C1 segment of cervical spinal cord (tissue), 14 donors: Measurements from ENCODE around the gene DDI1.
"Not testable (repeated sequence)": the region's sequence is repeated elsewhere in the genome, so short reads cannot be mapped to it uniquely, and the experiment has no call there.

Experiments
- DNase-seq, 14 donors: peaks; one replicate each; lab custom pipeline; 2025; lab: John Stamatoyannopoulos, UW

DDI1 gene

GRCh38 chr11:104041792-104042191 is 5.4 kb downstream of the DDI1 start:
- DNase-seq = no peak

DNA sequence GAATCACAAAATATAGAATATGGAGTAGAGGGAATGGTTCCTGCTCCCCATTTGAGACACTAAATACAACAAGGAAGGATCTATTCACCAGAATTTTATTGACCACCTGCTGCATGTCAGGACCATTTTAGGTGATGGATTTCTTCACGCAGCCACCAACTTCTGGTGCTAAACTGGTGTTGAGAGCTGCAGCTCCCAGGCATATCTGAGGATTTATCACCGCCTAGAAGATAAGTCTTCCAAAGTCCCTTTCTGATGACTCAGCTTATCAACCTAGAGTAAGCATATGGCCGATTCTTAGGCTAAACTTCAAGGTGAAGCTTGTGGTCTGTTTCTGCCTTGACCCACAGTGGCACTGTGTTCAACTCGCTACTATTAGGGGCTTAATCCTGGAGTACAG is 6.7 kb downstream of the DDI1 start:
- DNase-seq = no peak

GRCh38 chr11:104043678-104044239 is 7.3 kb downstream of the DDI1 start:
- DNase-seq = no peak

GRCh38 chr11:104046331-104046730 is 9.9 kb downstream of the DDI1 start:
- no peak for DNase-seq

- DNase-seq = not testable (repeated sequence)
These were observed 10.4 kb downstream of the DDI1 start for GRCh38 chr11:104046858-104047257.

GRCh38 chr11:104049116-104049515 is 12.7 kb downstream of the DDI1 start:
- no peak for DNase-seq

GRCh38 chr11:104051778-104052177 is 15.3 kb downstream of the DDI1 start:
- DNase-seq = no peak

GRCh38 chr11:104053743-104054478 is 17.5 kb downstream of the DDI1 start:
- no peak for DNase-seq

GRCh38 chr11:104054911-104055529 is 18.6 kb downstream of the DDI1 start:
- no peak for DNase-seq

- no peak for DNase-seq
These were observed 19.2 kb downstream of the DDI1 start for GRCh38 chr11:104055596-104055995.

GRCh38 chr11:104057908-104058307 is 21.5 kb downstream of the DDI1 start:
- no peak for DNase-seq

- no peak for DNase-seq
These were observed 22.2 kb downstream of the DDI1 start for GRCh38 chr11:104058680-104059079.

DNA sequence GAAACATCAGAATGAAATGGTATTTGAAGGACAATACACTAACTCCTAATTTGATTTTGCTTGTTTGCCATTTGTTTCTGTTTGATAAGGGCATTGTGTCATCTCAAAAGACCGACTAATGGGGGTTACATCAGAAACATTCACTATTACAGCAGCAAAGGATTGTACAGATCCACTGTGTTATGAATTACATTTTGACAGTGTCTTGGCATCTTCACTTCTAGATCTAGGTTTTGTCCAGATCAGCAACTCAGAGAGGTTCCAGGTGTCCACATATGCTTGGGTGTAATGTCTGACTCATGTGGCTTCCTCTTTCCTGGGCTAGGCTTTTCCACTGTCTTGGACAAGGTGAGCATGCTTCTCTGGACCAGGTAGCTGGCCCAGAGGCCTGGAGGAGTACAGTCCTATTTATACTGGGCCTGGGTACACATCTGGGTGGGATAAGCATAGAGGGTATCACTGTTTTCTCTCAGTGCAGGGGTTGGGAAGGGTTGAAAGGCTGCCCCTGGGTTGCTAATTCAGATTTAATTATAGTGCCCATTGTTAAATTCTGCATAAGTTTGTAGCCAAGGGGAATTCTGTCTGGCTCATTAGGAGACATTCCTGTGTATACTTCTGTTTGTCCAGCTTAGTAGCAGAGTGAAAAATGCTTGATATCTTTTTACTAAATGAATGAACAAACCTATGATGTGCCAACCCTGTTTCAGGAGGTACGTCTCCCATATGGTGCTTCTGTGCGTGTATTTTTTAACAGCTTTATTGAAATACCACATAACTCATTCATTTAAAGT is 23.8 kb downstream of the DDI1 start:
- no peak for DNase-seq

DNA sequence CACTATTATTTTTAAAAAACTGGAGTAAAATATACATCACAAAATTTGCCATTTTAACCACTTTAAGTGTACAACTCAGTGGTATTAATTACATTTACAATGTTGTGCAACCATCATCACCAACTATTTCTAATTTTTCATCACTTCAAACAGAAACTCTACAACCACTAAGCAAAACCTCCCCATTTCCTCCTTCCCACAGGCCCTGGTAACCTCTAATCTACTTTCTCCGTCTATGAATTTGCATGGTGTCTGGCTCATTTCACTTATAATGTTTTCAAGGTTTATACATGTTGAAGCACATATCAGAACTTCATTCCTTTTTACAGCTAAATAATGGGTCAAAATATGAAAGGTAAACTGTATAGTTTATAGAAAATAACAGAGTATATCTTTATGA is 24.4 kb downstream of the DDI1 start:
- no peak for DNase-seq

DNA sequence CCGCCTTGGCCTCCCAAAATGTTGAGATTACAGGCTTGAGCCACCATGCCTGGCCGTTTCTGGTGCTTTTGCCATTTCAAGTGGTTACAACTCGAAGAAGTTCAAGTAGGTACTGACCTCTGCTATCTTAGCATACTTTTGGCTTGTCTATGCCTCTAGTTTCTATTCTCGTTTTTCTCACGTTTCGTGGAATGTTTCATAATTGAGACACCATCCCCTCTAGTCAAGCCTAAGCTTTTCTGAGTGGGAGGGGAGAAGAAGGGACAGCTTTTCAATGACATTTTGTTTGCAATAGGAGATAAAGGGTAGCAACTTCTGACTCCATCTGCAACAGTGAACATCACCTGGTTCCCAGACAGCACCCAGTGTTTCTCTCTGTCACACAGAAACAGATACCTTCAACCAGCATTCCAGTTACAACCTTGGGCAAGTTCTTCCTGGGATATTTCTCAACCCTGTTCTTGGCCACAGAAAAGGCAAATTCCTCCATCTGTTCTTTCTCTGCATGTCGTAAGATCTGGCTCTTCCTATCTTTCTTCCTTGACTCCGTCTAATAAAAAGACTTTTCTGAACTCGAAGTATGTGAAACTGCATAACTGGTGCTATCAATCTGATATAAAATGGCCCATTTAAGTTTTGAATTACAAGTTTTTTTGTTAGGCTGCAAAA is 25.5 kb downstream of the DDI1 start:
- no peak for DNase-seq

DNA sequence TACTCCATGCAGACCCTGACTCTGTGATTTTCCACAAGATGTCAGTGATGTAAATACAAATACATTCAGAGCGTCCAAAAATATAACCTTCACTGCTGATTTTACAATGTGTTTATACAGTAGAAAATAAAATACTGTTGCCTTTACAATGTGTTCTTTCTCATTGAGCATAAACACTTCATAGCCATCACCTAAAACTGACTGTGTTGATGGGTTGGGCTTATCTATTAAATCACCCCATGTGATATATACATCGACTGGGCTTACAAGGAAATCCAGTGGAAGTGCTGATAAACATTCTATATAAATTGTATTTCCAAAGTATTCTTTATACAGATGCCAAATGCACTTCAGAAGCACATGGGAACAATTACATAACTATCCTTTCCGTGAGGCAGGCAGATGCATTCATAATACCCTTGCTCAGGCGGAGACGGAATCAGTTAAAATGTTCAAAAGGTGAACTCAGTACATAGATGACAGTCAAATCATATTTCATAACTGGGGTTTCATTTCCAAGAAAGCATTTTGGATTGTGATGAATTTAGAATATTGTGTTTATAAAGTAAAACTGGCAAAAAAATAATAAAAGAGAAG is 27.7 kb downstream of the DDI1 start:
- no peak for DNase-seq

DNA sequence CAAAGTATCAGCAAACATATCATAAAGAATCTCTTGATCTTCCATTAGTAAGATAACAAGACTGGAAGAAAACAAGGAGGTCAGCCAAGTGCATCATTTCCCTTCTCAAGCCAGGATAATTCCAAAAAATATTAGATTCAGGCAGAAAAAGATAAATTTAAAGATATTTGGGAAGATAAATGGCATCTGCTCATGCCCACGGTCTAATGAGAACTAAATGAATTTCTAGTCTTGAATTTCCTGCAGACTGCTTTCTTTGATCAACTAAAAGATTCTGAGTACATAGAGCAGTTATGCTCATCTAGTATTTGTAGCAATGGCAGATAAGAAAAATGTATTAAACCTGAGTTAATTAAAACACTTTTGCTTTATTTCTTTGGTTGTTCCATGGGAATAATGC is 31.1 kb downstream of the DDI1 start:
- DNase-seq = no peak

DNA sequence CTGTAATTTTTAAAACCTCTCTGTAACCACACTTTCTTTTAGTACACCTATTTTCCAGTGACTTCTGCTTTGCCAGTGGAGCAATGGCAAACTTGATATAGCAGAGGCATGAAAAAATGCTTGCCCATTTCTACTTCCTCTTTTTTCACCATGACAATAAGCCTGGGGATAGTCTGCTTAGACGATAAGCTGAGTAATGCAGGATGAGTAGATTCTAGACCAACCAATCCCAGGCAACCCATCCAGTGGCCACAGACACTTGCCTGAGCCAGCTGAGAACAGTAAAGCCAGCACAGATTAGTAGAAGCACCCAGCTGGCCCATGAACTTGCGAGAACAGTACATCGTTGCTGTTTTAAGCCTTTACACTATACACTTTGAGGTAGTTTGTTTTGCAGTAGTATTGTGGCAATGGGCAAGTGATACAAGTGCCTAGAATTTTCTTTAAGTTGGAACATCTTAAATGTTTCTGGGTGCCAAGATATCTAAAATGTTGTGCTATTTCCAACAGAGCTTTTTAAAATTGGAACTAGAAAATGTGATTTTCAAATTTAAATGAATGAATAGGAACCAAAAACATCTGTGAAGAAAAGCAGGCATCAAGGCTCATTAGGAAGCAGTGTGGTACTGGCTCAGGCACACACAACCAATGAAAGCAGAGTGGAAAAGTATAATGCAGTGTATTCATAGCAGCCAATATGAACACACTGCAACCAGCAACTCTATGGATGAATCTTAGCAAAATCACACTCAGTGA is 37.7 kb downstream of the DDI1 start:
- DNase-seq = no peak

- no peak for DNase-seq
These were observed 38.7 kb downstream of the DDI1 start for GRCh38 chr11:104075091-104075490.

DNA sequence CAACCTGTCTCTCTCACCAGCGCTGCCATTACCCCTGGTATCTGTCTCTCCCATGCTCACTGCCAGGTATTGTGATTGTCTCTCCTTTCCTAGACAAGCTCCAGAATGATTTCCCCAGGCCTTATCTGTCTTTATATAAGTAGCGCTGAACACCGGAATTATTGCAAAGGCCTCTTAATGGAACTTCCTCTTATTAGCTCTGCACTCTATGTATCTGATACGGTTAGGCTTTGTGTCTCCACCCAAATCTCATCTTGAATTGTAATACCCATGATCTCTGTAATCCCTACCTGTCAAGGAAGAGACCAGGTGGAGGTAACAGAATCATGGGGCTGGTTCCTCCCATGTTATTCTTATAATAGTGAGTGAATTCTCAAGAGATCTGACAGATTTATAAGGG is 39.3 kb downstream of the DDI1 start:
- DNase-seq = no peak

DNA sequence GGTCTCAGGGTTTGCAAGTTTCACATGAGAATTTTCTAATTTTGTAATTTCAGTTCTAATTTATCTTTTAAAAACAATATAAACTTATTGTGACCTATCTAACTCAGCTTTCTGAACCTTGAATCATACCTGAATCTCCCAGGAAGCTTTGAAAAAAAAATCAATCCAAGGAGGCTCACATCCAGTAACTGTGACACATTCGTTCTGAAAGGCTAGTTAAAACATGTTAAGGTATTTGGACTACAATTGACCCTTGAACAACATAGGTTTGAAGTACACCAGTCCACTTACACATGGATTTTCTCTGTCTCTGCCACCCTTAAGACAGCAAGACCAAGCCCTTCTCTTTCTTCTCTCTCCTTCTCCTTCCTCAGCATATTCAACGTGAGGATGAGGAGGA is 40.0 kb downstream of the DDI1 start:
- no peak for DNase-seq
